PC-3 (cell line): Measurements from ENCODE around the gene RSAD1. TPM values are rescaled to one million over a fixed set of nuclear protein-coding genes. Genes with fewer than 3 reads are reported as not detected.

Experiments used
- ATAC-seq: fragments of 200-7000 bp; cut with Tn5 transposase; 2 replicates; pipeline ENCODE4 v1.9.1; 2020; ENCODE audit warnings: mild to moderate bottlenecking, moderate library complexity
- BruUV-seq: library from RNA; stranded (reverse); fragments of 400-500 nt; replicated peaks from 2 replicates; lab custom pipeline; 2021; lab: Mats Ljungman, UMichigan
- CTCF ChIA-PET: fragments of 300-600 bp; sonication (Branson Sonifier 250); formaldehyde crosslinking; loops from one replicate; lab custom pipeline; 2022; ENCODE audit warnings: antibody characterized with exemption; lab: Charles Lee
- POLR2A ChIA-PET: fragments of 300-600 bp; sonication (Branson Sonifier 250); formaldehyde crosslinking; loops from one replicate; lab custom pipeline; 2022; ENCODE audit warnings: antibody characterized with exemption; ENCODE audit not compliant: unreplicated experiment; lab: Charles Lee
- DNase-seq: peaks from one replicate; pipeline ENCODE4 v3.0.0-alpha.2; 2015
- H2AFZ ChIP-seq: fragments of 300-600 bp; sonication (generic); 2 replicates; pipeline ENCODE4 v1.6.0; 2016; ENCODE audit warnings: antibody characterized with exemption, low read length
- H3F3A ChIP-seq: fragments of 300-600 bp; sonication (generic); one replicate; pipeline ENCODE4 v1.6.0; 2017; ENCODE audit warnings: antibody characterized with exemption, low read length, control low read depth, mild to moderate bottlenecking; ENCODE audit not compliant: unreplicated experiment
- H3K27ac ChIP-seq: fragments of 300-600 bp; sonication (generic); 2 replicates; pipeline ENCODE4 v1.5.1; 2016; ENCODE audit warnings: mild to moderate bottlenecking, low read length
- H3K27me3 ChIP-seq: fragments of 300-600 bp; sonication (generic); 2 replicates; pipeline ENCODE4 v1.6.1; 2016; ENCODE audit warnings: low read length, mixed read lengths
- H3K36me3 ChIP-seq: fragments of 300-600 bp; sonication (generic); 2 replicates; pipeline ENCODE4 v1.6.1; 2016; ENCODE audit warnings: low read depth, mixed run types, low read length, mixed read lengths
- H3K4me1 ChIP-seq: fragments of 300-600 bp; sonication (generic); 2 replicates; pipeline ENCODE4 v1.5.1; 2016; ENCODE audit warnings: low read length; ENCODE audit not compliant: insufficient read depth
- H3K4me2 ChIP-seq: fragments of 300-600 bp; sonication (generic); 2 replicates; pipeline ENCODE4 v1.6.0; 2016; ENCODE audit warnings: low read length
- H3K4me3 ChIP-seq: fragments of 300-600 bp; sonication (generic); 2 replicates; pipeline ENCODE4 v1.5.1; 2016; ENCODE audit warnings: mild to moderate bottlenecking, low read length, mixed read lengths
- H3K79me2 ChIP-seq: fragments of 300-600 bp; sonication (generic); 2 replicates; pipeline ENCODE4 v1.6.1; 2017; ENCODE audit warnings: low read length, mixed read lengths
- H3K9ac ChIP-seq: fragments of 300-600 bp; sonication (generic); 2 replicates; pipeline ENCODE4 v1.6.0; 2016; ENCODE audit warnings: mild to moderate bottlenecking, low read length
- H3K9me2 ChIP-seq: fragments of 300-600 bp; sonication (generic); replicated peaks from 2 replicates; pipeline ENCODE4 v1.6.1; 2016; ENCODE audit warnings: mixed run types, low read length, mixed read lengths
- H3K9me3 ChIP-seq: fragments of 300-600 bp; sonication (generic); 2 replicates; pipeline ENCODE4 v1.6.1; 2016; ENCODE audit warnings: low read length, mixed read lengths
- H4K20me1 ChIP-seq: fragments of 300-600 bp; sonication (generic); 2 replicates; pipeline ENCODE4 v1.6.1; 2016; ENCODE audit warnings: low read length, mixed read lengths
- EZH2 ChIP-seq: fragments of 300-600 bp; sonication (generic); IDR thresholded peaks from one replicate; pipeline ENCODE4 v1.6.1; 2017; ENCODE audit warnings: antibody characterized with exemption, mild to moderate bottlenecking, low read length; ENCODE audit not compliant: unreplicated experiment
- EZH2phosphoT487 ChIP-seq: fragments of 300-600 bp; sonication (generic); IDR thresholded peaks from 2 replicates; pipeline ENCODE4 v1.6.1; 2018; ENCODE audit warnings: mild to moderate bottlenecking, antibody characterized with exemption, low read length, borderline replicate concordance
- intact Hi-C: fragments of 100-400 bp; cut with micrococcal nuclease; formaldehyde crosslinking; loops from 2 replicates; pipeline ENCODE4 v1.9.0; 2023
- total RNA-seq: library from RNA; depleted of rRNA; stranded (reverse); fragments of >200 nt; gene quantifications from 2 replicates; pipeline ENCODE4 v1.2.3, GENCODE V29; 2014
- TF ChIP-seq, protein P1 (sequence below): fragments of 300-600 bp; sonication (generic); conservative IDR thresholded peaks from 2 replicates; pipeline ENCODE4 v1.5.1; 2017; ENCODE audit warnings: antibody characterized with exemption, low read depth, mild to moderate bottlenecking, low read length

RSAD1 gene
- total RNA-seq, 1 experiment from 2014 or later: 37.7 TPM

DNA sequence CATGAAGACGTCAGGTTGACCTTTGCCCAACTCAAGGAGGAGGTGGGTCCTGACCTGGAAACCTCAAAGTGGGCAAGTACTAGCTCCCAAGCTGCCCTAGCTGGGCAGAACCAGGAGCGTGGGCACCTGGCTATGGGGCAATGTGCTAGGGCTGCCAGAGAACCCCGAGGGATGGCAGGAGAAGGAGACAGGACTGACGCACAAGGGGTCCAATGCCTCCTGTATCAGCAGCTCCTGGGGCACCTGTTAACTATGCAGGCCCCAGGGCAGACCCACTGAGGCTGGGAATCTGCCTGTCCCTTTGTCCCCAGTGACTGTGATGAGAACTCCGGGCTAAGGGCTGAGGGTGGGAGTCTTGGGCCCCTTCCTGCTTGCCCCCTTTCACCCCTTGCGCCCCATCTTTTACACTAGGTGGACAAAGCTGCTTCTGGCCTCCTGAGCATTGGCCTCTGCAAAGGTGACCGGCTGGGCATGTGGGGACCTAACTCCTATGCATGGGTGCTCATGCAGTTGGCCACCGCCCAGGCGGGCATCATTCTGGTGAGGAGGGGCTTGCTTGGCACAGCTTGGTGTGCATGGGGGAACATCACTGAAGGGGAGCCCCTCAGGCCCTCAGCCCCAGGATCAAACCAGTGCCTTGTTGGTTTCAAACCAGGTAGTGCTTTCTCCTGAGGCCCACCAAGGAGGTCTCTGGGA is 17.7 kb upstream of the RSAD1 start:
- H3K9me3 ChIP-seq: no peaks in the 10 kb centered on the region
- H3K36me3 ChIP-seq: no peaks in the 10 kb centered on the region
- H3K27me3 ChIP-seq: no peaks in the 10 kb centered on the region
- H3K27ac ChIP-seq: no peak overlapping the region
- BruUV-seq: no TSS peak
- no peaks in the 10 kb centered on the region for H3K79me2 ChIP-seq
- DNase-seq (no peak), ATAC-seq (no peak)
- CTCF ChIA-PET: no interaction called here
- H2AFZ ChIP-seq: no peak overlapping the region
- H3K4me3 ChIP-seq: no peak overlapping the region
- H3K9me2 ChIP-seq: no peaks in the 10 kb centered on the region
- no peaks in the 10 kb centered on the region for H3F3A ChIP-seq
- no peak for TF ChIP-seq EZH2
- TF ChIP-seq, protein P1, sequence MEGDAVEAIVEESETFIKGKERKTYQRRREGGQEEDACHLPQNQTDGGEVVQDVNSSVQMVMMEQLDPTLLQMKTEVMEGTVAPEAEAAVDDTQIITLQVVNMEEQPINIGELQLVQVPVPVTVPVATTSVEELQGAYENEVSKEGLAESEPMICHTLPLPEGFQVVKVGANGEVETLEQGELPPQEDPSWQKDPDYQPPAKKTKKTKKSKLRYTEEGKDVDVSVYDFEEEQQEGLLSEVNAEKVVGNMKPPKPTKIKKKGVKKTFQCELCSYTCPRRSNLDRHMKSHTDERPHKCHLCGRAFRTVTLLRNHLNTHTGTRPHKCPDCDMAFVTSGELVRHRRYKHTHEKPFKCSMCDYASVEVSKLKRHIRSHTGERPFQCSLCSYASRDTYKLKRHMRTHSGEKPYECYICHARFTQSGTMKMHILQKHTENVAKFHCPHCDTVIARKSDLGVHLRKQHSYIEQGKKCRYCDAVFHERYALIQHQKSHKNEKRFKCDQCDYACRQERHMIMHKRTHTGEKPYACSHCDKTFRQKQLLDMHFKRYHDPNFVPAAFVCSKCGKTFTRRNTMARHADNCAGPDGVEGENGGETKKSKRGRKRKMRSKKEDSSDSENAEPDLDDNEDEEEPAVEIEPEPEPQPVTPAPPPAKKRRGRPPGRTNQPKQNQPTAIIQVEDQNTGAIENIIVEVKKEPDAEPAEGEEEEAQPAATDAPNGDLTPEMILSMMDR: no peak
- no peak for TF ChIP-seq EZH2phosphoT487
- intact Hi-C loops: no loop called here
- POLR2A ChIA-PET: no interaction called here
- H4K20me1 ChIP-seq: no peaks in the 10 kb centered on the region
- H3K4me1 ChIP-seq: peaks cover 23% of the 10 kb centered on the region
- no peak overlapping the region for H3K9ac ChIP-seq
- H3K4me2 ChIP-seq: no peak overlapping the region

DNA sequence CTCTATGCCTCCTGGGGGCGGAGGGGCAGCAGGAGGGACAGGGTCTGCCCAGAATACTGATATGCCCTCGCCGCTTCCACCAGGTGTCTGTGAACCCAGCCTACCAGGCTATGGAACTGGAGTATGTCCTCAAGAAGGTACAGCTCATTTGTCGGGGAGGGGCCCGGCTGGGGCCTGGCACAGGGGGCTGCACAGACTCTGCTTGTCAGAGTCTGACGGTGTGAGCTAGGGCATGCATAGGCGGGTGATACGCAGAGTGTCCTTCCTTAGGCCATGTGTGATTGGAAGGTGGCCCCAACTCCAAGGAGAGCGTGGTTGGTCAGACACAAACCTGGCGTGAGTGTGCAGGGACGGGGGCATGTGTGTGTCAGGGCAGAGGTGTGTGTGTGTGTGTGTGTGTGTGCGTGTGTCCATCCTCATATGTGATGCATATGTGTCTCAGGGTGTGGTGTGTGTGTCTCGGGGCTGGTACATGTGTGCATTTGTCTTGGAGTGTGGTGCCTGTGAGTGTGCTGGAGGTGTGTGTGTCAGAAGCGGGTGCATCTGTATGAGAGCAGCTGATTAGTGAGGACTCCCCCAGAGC is 17.0 kb upstream of the RSAD1 start:
- ChIA-PET CTCF (no interaction called here), POLR2A (no interaction called here)
- H3K36me3 ChIP-seq: no peaks in the 10 kb centered on the region
- no peak overlapping the region for H3K9ac ChIP-seq
- H4K20me1 ChIP-seq: no peaks in the 10 kb centered on the region
- intact Hi-C loops: no loop called here
- no peak overlapping the region for H3K4me2 ChIP-seq
- H3K9me3 ChIP-seq: no peaks in the 10 kb centered on the region
- DNase-seq: no peak
- no peaks in the 10 kb centered on the region for H3K27me3 ChIP-seq
- H3K4me1 ChIP-seq: peaks cover 29% of the 10 kb centered on the region
- H3K27ac ChIP-seq: no peak overlapping the region
- no peak for ATAC-seq
- no peaks in the 10 kb centered on the region for H3K79me2 ChIP-seq
- H2AFZ ChIP-seq: no peak overlapping the region
- TF ChIP-seq EZH2phosphoT487 (no peak), EZH2 (no peak)
- TF ChIP-seq, protein P1: no peak
- no peak overlapping the region for H3K4me3 ChIP-seq
- BruUV-seq: no TSS peak
- H3K9me2 ChIP-seq: no peaks in the 10 kb centered on the region
- no peaks in the 10 kb centered on the region for H3F3A ChIP-seq

DNA sequence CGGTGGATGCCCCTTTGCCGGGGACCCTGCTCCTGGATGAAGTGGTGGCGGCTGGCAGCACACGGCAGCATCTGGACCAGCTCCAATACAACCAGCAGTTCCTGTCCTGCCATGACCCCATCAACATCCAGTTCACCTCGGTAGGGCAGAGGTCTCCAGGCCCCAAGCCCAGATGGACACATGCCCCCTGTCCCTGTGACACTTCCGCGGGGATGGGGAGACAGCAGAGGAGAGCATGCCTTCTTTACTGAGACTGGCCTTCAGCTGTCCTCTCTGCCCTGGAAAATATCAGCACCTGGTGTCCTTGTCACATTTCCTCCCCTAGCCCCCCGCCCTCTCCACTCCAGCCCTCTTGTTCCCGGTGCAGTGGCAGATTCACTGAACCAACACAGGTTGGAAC is 16.2 kb upstream of the RSAD1 start:
- CTCF ChIA-PET: no interaction called here

More for the DNA sequence above, 16.2 kb upstream of the RSAD1 start:
- ATAC-seq: no peak
- H4K20me1 ChIP-seq: no peaks in the 10 kb centered on the region
- BruUV-seq: no TSS peak
- H3K4me3 ChIP-seq: no peak overlapping the region
- no peaks in the 10 kb centered on the region for H3K36me3 ChIP-seq
- peaks cover 33% of the 10 kb centered on the region for H3K4me1 ChIP-seq
- no peak for TF ChIP-seq EZH2phosphoT487
- TF ChIP-seq, protein P1: no peak
- no peak for TF ChIP-seq EZH2
- H3K79me2 ChIP-seq: no peaks in the 10 kb centered on the region
- H2AFZ ChIP-seq: no peak overlapping the region
- H3K27me3 ChIP-seq: no peaks in the 10 kb centered on the region
- H3K4me2 ChIP-seq: no peak overlapping the region
- no peaks in the 10 kb centered on the region for H3K9me3 ChIP-seq
- intact Hi-C loops: no loop called here
- H3K9ac ChIP-seq: no peak overlapping the region
- DNase-seq: no peak
- H3K27ac ChIP-seq: no peak overlapping the region
- POLR2A ChIA-PET: interaction anchor here (0.6 kb wide), 1 partner anchor 187 kb away, joined by 3 read pairs; no protein-coding TSS in a partner anchor
- H3K9me2 ChIP-seq: no peaks in the 10 kb centered on the region
- no peaks in the 10 kb centered on the region for H3F3A ChIP-seq
